Endothelial cell of umbilical vein (primary cell): ENCODE results near the gene ZPBP2. TPM values are rescaled to one million over a fixed set of nuclear protein-coding genes. Genes with fewer than 3 reads are reported as not detected.

ENCODE experiments used
- BruUV-seq: library from RNA; stranded (reverse); fragments of 400-500 nt; replicated peaks from 2 replicates; lab custom pipeline; 2021; lab: Mats Ljungman, UMichigan
- CTCF ChIA-PET: fragments of 300-600, 350-600 bp; sonication (Branson Sonifier 250); formaldehyde crosslinking; loops from one replicate; lab custom pipeline; 2021; ENCODE audit warnings: antibody characterized with exemption, inconsistent platforms; lab: Charles Lee
- POLR2A ChIA-PET: fragments of 300-600, 350-600 bp; sonication (Branson Sonifier 250); formaldehyde crosslinking; loops from one replicate; lab custom pipeline; 2021; ENCODE audit warnings: antibody characterized with exemption, inconsistent platforms; lab: Charles Lee
- DNase-seq: peaks from one replicate; pipeline ENCODE4 v3.0.0-alpha.2; 2011; ENCODE audit warnings: low read depth, low spot score
- FAIRE-seq: peaks from 2 replicates; lab custom pipeline; 2011; peaks lifted over from hg19 to GRCh38; lab: Jason Lieb, UNC
- H2AFZ ChIP-seq: 2 replicates; pipeline ENCODE4 v1.6.0; 2012; ENCODE audit warnings: low read depth, low read length, control low read depth, inconsistent platforms
- H3K27ac ChIP-seq: 2 replicates; pipeline ENCODE4 v1.5.1; 2011; ENCODE audit warnings: low read depth, mild to moderate bottlenecking, control low read depth, low read length, moderate library complexity; ENCODE audit not compliant: insufficient read depth
- H3K27me3 ChIP-seq, 2 experiments: 2 replicates each; pipeline versions ENCODE4 v1.6.0 to v1.6.1; 2011; ENCODE audit warnings: low read length in 2 of 2, mixed read lengths in 1 of 2; ENCODE audit not compliant: control insufficient read depth in 2 of 2, insufficient read depth in 2 of 2
- H3K36me3 ChIP-seq, 2 experiments: 2 replicates in 1 of 2; 3 replicates in 1 of 2; pipeline ENCODE4 v1.5.1; 2011; ENCODE audit warnings: low read length in 2 of 2, mild to moderate bottlenecking in 1 of 2, moderate library complexity in 1 of 2; ENCODE audit not compliant: control insufficient read depth in 2 of 2, insufficient read depth in 2 of 2; ENCODE audit errors: extremely low read depth in 1 of 2
- H3K4me1 ChIP-seq: 3 replicates; pipeline ENCODE4 v1.5.1; 2011; ENCODE audit warnings: mild to moderate bottlenecking, low read length; ENCODE audit not compliant: control insufficient read depth, insufficient read depth; ENCODE audit errors: extremely low read depth
- H3K4me2 ChIP-seq: 2 replicates; pipeline ENCODE4 v1.6.1; 2011; ENCODE audit warnings: low read length, control low read depth, mixed read lengths; ENCODE audit not compliant: insufficient read depth
- H3K4me3 ChIP-seq, 3 experiments: fragments of 200-600 bp in 1 of 3; sonication (generic), shearing (Covaris generic) in 1 of 3; replicated peaks in 1 of 3; 2 replicates each; pipeline ENCODE4 v1.5.1; 2011 to 2016; ENCODE audit warnings: control low read depth in 3 of 3, low read length in 3 of 3, mild to moderate bottlenecking in 2 of 3, inconsistent platforms in 1 of 3, low read depth in 1 of 3, moderate library complexity in 1 of 3; ENCODE audit not compliant: insufficient read depth in 1 of 3
- H3K79me2 ChIP-seq: 2 replicates; pipeline ENCODE4 v1.6.0; 2012; ENCODE audit warnings: low read length, inconsistent platforms; ENCODE audit not compliant: control insufficient read depth, insufficient read depth
- H3K9ac ChIP-seq: replicated peaks from 2 replicates; pipeline ENCODE3; 2011; ENCODE audit warnings: low read length, control low read depth; ENCODE audit not compliant: insufficient read depth; ENCODE audit errors: extremely low read depth
- H3K9me1 ChIP-seq: replicated peaks from 3 replicates; pipeline ENCODE4 v1.6.0; 2011; ENCODE audit warnings: mild to moderate bottlenecking, low read length; ENCODE audit not compliant: control insufficient read depth, insufficient read depth; ENCODE audit errors: extremely low read depth
- H3K9me3 ChIP-seq: replicated peaks from 2 replicates; pipeline ENCODE4 v1.5.1; 2012; ENCODE audit warnings: low read length, inconsistent platforms; ENCODE audit not compliant: control insufficient read depth, insufficient read depth
- H4K20me1 ChIP-seq: replicated peaks from 2 replicates; pipeline ENCODE3; 2011; ENCODE audit warnings: mild to moderate bottlenecking, low read length; ENCODE audit not compliant: control insufficient read depth, insufficient read depth; ENCODE audit errors: extremely low read depth
- EZH2 ChIP-seq: IDR thresholded peaks from 2 replicates; pipeline ENCODE4 v1.6.1; 2012; ENCODE audit warnings: borderline replicate concordance, low read depth, mild to moderate bottlenecking, moderate library complexity, low read length, inconsistent platforms; ENCODE audit not compliant: severe bottlenecking
- FOS ChIP-seq: IDR thresholded peaks from 2 replicates; pipeline ENCODE4 v1.6.1; 2011; ENCODE audit warnings: mild to moderate bottlenecking, low read length, moderate library complexity, borderline replicate concordance; ENCODE audit not compliant: insufficient read depth
- GATA2 ChIP-seq: IDR thresholded peaks from 2 replicates; pipeline ENCODE4 v1.7.0; 2011; ENCODE audit warnings: low read depth, mild to moderate bottlenecking, moderate library complexity, mixed read lengths, low read length; ENCODE audit not compliant: insufficient read length, insufficient read depth
- JUN ChIP-seq: IDR thresholded peaks from 2 replicates; pipeline ENCODE4 v1.6.1; 2011; ENCODE audit warnings: borderline replicate concordance, low read depth; ENCODE audit not compliant: insufficient read length, insufficient read depth
- MAX ChIP-seq: IDR thresholded peaks from 2 replicates; pipeline ENCODE4 v1.6.1; 2011; ENCODE audit not compliant: insufficient read depth, insufficient read length
- MYC ChIP-seq: IDR thresholded peaks from one replicate; pipeline ENCODE4 v1.6.1; 2011; ENCODE audit warnings: mild to moderate bottlenecking, low read depth, low read length
- POLR2A ChIP-seq: IDR thresholded peaks from 2 replicates; pipeline ENCODE4 v1.6.1; 2012; ENCODE audit warnings: low read depth, mild to moderate bottlenecking, control low read depth, low read length
- POLR2AphosphoS5 ChIP-seq: IDR thresholded peaks from 2 replicates; pipeline ENCODE4 v1.6.1; 2012; ENCODE audit warnings: low read depth, mild to moderate bottlenecking, control low read depth, low read length, moderate library complexity; ENCODE audit not compliant: insufficient read depth
- dilution Hi-C: fragments of 300-500 bp; cut with MboI; formaldehyde crosslinking; loops from one replicate; pipeline ENCODE4 v1.15.0; 2019; ENCODE audit warnings: low sequenced_read_pairs; ENCODE audit not compliant: extremely low pct_ligation_motif_present
- intact Hi-C: fragments of 100-400 bp; cut with micrococcal nuclease; formaldehyde crosslinking; loops from one replicate; pipeline ENCODE4 v1.10.0; 2022
- polyA plus RNA-seq, 4 experiments: library from polyadenylated mRNA; depleted of rRNA in 3 of 4; stranded (reverse) in 3 of 4; unstranded in 1 of 4; fragments of >200 nt; gene quantifications; 2 replicates each; pipeline versions ENCODE4 v1.2.1 to v1.2.3, GENCODE V29; 2011 to 2012; ENCODE audit warnings: missing spikeins in 1 of 4
- total RNA-seq: library from RNA; stranded (reverse); gene quantifications from 2 replicates; pipeline ENCODE4 v1.2.3, GENCODE V29; 2021
- TF ChIP-seq, protein P1 (sequence below), 2 donors: IDR thresholded peaks; 1 replicate in 1 of 2; 2 replicates in 1 of 2; pipeline ENCODE4 v1.5.1; 2011; ENCODE audit warnings: low read length in 2 of 2, mild to moderate bottlenecking in 2 of 2, moderate library complexity in 2 of 2, control low read depth in 1 of 2, inconsistent platforms in 1 of 2, low read depth in 1 of 2; ENCODE audit not compliant: insufficient read depth in 1 of 2; ENCODE audit errors: extremely low read depth in 1 of 2

The ZPBP2 gene
- total and polyA plus RNA-seq, 2 donors (not counting 3 experiments of a cell fraction or from before 2014, with no cell fraction given), result not detected

DNA sequence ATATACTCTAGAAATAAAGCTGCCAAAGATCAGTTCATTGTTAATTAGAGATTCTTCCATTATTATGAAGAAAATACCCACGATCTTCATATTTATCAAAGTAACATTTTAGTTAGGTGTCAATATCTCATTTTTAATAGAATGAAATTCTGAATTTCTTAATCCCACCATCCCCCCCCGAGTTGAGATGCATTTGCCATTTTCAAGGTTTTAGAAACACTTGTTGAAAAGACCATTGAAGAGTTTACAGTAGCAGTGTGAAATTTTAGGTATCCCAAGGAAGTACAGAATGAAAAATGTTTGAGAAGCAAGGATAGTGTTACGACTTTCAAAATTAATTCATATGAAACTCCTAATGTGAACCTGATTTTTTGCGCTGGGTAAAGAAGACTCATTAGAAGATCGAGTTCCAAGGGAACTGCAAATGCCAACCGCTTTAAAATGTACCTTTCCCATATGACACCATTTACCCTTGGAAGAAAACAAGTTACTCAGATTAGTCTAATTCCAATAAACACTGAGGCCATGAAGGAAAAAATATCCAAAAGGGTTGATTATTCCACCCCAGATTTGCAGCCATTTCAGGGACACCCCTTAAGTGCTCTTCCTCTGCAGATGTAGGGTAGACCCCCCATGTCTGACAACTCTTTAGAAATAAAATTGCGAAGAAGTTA is 4.6 kb upstream of the ZPBP2 start:
- dilution Hi-C loops, result no loop called here
- Histone ChIP-seq H3K4me2 (no peak overlapping the region), H3K9me1 (no peaks in the 10 kb centered on the region), H3K4me1 (no peaks in the 10 kb centered on the region), H3K4me3 (no peak overlapping the region), H3K9me3 (no peaks in the 10 kb centered on the region), H3K79me2 (no peaks in the 10 kb centered on the region), H3K27me3 (peaks cover 51 to 80% of the 10 kb centered on the region in 2 experiments), H3K9ac (no peak overlapping the region), H3K36me3 (no peaks in the 10 kb centered on the region), H2AFZ (no peak overlapping the region), H3K27ac (no peak overlapping the region), H4K20me1 (no peaks in the 10 kb centered on the region)
- DNase-seq (no peak), FAIRE-seq (no peak)
- BruUV-seq, result no TSS peak
- CTCF ChIA-PET, result no interaction called here
- intact Hi-C loops, result loop anchor here (10.0 kb wide), 1 partner anchor 79 kb away; no protein-coding TSS in a partner anchor
- POLR2A ChIA-PET, result no interaction called here
- TF ChIP-seq FOS, result no peak
- no peak for TF ChIP-seq POLR2AphosphoS5
- no peak for TF ChIP-seq MAX
- TF ChIP-seq, protein P1, sequence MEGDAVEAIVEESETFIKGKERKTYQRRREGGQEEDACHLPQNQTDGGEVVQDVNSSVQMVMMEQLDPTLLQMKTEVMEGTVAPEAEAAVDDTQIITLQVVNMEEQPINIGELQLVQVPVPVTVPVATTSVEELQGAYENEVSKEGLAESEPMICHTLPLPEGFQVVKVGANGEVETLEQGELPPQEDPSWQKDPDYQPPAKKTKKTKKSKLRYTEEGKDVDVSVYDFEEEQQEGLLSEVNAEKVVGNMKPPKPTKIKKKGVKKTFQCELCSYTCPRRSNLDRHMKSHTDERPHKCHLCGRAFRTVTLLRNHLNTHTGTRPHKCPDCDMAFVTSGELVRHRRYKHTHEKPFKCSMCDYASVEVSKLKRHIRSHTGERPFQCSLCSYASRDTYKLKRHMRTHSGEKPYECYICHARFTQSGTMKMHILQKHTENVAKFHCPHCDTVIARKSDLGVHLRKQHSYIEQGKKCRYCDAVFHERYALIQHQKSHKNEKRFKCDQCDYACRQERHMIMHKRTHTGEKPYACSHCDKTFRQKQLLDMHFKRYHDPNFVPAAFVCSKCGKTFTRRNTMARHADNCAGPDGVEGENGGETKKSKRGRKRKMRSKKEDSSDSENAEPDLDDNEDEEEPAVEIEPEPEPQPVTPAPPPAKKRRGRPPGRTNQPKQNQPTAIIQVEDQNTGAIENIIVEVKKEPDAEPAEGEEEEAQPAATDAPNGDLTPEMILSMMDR (IDR thresholded peaks at IDR 0.05; ENCODE audit: extremely low read depth in 1 of 2, insufficient read depth in 1 of 2, low read depth in 1 of 2, low read length in 2 of 2), result no peak
- TF ChIP-seq MYC, result no peak
- TF ChIP-seq EZH2, result no peak
- no peak for TF ChIP-seq POLR2A
- no peak for TF ChIP-seq GATA2
- no peak for TF ChIP-seq JUN
